Testis (tissue), 3 donors: Measurements from ENCODE around the gene ZFP57. TPM values are rescaled to one million over a fixed set of nuclear protein-coding genes. Genes with fewer than 3 reads are reported as not detected.

ENCODE experiments used
- DNase-seq: peaks from one replicate; pipeline ENCODE4 v3.0.0-alpha.2; 2019
- H3K27ac ChIP-seq, 2 donors: fragments of 200-600 bp; sonication (generic); one replicate each; pipeline ENCODE4 v1.5.1; 2019
- H3K27me3 ChIP-seq: fragments of 200-600 bp; sonication (generic); one replicate; pipeline ENCODE4 v1.5.1; 2019
- H3K36me3 ChIP-seq: fragments of 200-600 bp; sonication (generic); one replicate; pipeline ENCODE4 v1.5.1; 2017; ENCODE audit warnings: low read depth; ENCODE audit errors: missing control alignments
- H3K4me1 ChIP-seq: fragments of 200-600 bp; sonication (generic); one replicate; pipeline ENCODE4 v1.5.1; 2019
- H3K4me3 ChIP-seq, 2 donors: fragments of 200-600 bp; sonication (generic); one replicate each; pipeline ENCODE4 v1.5.1; 2017 to 2019
- H3K9me3 ChIP-seq: fragments of 200-600 bp; sonication (generic); one replicate; pipeline ENCODE4 v1.5.1; 2017
- CTCF ChIP-seq, 3 experiments: fragments of 450-650 bp in 2 of 3; fragments of 200-600 bp in 1 of 3; sonication (generic) in 1 of 3; IDR thresholded peaks; one replicate each; pipeline ENCODE4 v1.5.1; 2016 to 2019; ENCODE audit warnings: antibody characterized with exemption in 3 of 3, mild to moderate bottlenecking in 2 of 3, moderate library complexity in 1 of 3
- POLR2A ChIP-seq: fragments of 450-650 bp; IDR thresholded peaks from one replicate; pipeline ENCODE4 v1.6.1; 2017; ENCODE audit warnings: antibody characterized with exemption, mild to moderate bottlenecking, moderate library complexity
- WGBS, 2 donors: methylation state at CpG; one replicate each; pipeline ENCODE4 v1.1.5; 2018; 5-methylcytosine and 5-hydroxymethylcytosine counted together
- intact Hi-C: fragments of 100-400 bp; cut with DNase I; formaldehyde crosslinking; loops from one replicate; pipeline ENCODE4 v1.15.1; 2023; ENCODE audit warnings: low total_unique reads
- polyA plus RNA-seq: library from polyadenylated mRNA; stranded (reverse); fragments of 350-450 nt; fragmentation: Illumina TruSeq; extraction: RNeasy Lipid Tissue Mini Kit (QIAGEN cat#74804); gene quantifications from one replicate; pipeline ENCODE4 v1.2.3, GENCODE V29; 2014; ENCODE audit warnings: low read depth, low replicate concordance; ENCODE audit not compliant: insufficient read depth
- total RNA-seq, 2 donors: library from RNA; depleted of rRNA; stranded (reverse); fragments of >200 nt; gene quantifications; one replicate each; pipeline ENCODE4 v1.2.3, GENCODE V29; 2016

ZFP57 gene
- total and polyA plus RNA-seq, 3 donors from 2014 or later = 0.91 to 1.6 (median 1.4) TPM

GRCh38 chr6:29702519-29703103 lies 21.7 kb upstream of the ZFP57 start:
- Histone ChIP-seq H3K27ac (no peak overlapping the region), H3K9me3 (no peaks in the 10 kb centered on the region), H3K27me3 (no peaks in the 10 kb centered on the region), H3K4me3 (no peak overlapping the region), H3K4me1 (no peaks in the 10 kb centered on the region), H3K36me3 (no peaks in the 10 kb centered on the region)
- TF ChIP-seq POLR2A (no peak), CTCF (IDR thresholded peaks at IDR 0.05) (peak in 2 of 3 experiments; percentile 9 to 66)
- intact Hi-C loops = loop anchor here (10.0 kb wide), 1 partner anchor 132 kb away; no protein-coding TSS in a partner anchor
- WGBS, 2 donors = 17 to 24% methylated on average over 11 to 17 of the region's 17 CpGs
- peak; percentile 84 for DNase-seq

- H3K4me1 ChIP-seq = no peaks in the 10 kb centered on the region
- no peak for TF ChIP-seq POLR2A
- TF ChIP-seq CTCF (IDR thresholded peaks at IDR 0.05) = no peak
- no peaks in the 10 kb centered on the region for H3K36me3 ChIP-seq
- H3K9me3 ChIP-seq = no peaks in the 10 kb centered on the region
- H3K4me3 ChIP-seq = no peak overlapping the region
- WGBS, 2 donors = 69 to 82% methylated on average over 10 of the region's 10 CpGs
- intact Hi-C loops = no loop called here
- H3K27me3 ChIP-seq = no peaks in the 10 kb centered on the region
- DNase-seq = no peak
- no peak overlapping the region for H3K27ac ChIP-seq
These were observed 15.5 kb upstream of the ZFP57 start for GRCh38 chr6:29696147-29697125.

GRCh38 chr6:29694637-29695036 lies 13.7 kb upstream of the ZFP57 start:
- no peaks in the 10 kb centered on the region for H3K4me1 ChIP-seq
- intact Hi-C loops = no loop called here

GRCh38 chr6:29685718-29686326 lies 4.9 kb upstream of the ZFP57 start:
- Histone ChIP-seq H3K4me3 (no peak overlapping the region), H3K36me3 (no peaks in the 10 kb centered on the region), H3K9me3 (no peaks in the 10 kb centered on the region), H3K27me3 (no peaks in the 10 kb centered on the region), H3K27ac (no peak overlapping the region), H3K4me1 (no peaks in the 10 kb centered on the region)
- TF ChIP-seq POLR2A (no peak), CTCF (IDR thresholded peaks at IDR 0.05) (no peak)
- 78 to 80% methylated on average over 9 to 15 of the region's 15 CpGs for WGBS, 2 donors
- intact Hi-C loops = no loop called here
- DNase-seq = no peak

More at GRCh38 chr6:29694637-29695036, 13.7 kb upstream of the ZFP57 start:
- Histone ChIP-seq H3K27me3 (no peaks in the 10 kb centered on the region), H3K4me3 (no peak overlapping the region), H3K36me3 (no peaks in the 10 kb centered on the region), H3K9me3 (no peaks in the 10 kb centered on the region), H3K27ac (no peak overlapping the region)
- WGBS, 2 donors = 61 to 62% methylated on average over 3 of the region's 3 CpGs
- no peak for DNase-seq
- TF ChIP-seq POLR2A (no peak), CTCF (IDR thresholded peaks at IDR 0.05) (no peak)
